HG03439 (cell line): Measurements from ENCODE around the gene ARHGEF35.
"Not testable (repeated sequence)": the region's sequence is repeated elsewhere in the genome, so short reads cannot be mapped to it uniquely, and the experiment has no call there.

ENCODE experiments used
- ATAC-seq: cut with Tn5 transposase; IDR thresholded peaks from one replicate; pipeline ENCODE4 v1.9.1; 2021; ENCODE audit warnings: mild to moderate bottlenecking, moderate library complexity; ENCODE audit not compliant: unreplicated experiment

The ARHGEF35 gene

DNA sequence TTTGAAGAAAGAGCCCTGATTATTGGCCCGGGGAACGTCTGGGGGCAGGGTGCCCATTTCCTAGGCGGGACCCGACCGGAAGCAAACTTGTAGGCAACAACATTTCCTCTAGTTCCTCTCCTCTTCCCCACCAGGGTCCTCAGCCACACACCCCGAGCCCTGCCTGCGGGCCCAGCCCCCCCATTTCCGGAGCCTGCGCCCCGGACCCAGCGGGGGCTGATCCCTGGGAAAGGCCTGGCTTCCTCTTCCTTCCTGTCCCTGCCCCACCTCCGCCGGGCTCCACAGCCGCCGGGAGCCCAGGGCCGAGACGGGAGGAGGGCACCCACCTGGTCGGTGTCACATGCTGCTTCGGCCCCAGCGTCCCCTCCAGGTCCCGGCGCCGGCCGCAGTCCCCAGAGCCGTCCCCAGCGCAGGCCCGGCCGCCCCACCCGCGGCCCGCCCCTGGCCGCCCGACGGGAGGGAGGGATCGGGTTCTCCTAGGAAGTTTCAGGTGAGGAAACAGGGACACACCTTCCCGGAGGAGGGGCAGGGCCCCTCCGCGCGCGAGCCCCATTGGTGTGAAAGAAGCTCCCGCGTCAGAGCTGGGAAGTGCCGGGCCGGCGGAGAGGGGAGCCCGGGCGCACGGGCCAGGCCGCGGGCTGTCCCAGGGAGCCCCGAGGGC is at the start of gene ARHGEF35:
TSS of gene ARHGEF35 (minus strand) at position 622 of the 661 bp plus-strand sequence. CDS start 7,450 bp downstream, outside the sequence.
- ATAC-seq: peak; percentile 69

DNA sequence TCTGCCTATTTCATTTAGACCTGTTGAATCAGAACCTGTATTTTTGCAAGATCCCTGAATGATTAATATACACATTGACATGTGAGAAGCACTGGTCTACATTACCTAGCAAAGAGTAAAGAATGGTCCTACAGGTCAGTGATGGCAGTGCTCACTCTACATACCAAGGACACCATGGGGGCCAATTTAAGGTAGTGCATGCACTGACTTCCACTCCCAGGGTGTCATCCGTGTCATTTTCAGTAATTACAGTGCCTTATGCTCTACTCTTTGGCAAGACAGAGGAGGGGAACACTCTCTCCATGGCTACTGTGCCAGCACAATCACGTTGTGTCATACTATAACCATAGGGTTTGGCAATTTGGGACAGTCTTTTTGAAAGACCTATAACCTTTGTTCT is 49.7 kb upstream of the ARHGEF35 start:
- ATAC-seq: not testable (repeated sequence)

DNA sequence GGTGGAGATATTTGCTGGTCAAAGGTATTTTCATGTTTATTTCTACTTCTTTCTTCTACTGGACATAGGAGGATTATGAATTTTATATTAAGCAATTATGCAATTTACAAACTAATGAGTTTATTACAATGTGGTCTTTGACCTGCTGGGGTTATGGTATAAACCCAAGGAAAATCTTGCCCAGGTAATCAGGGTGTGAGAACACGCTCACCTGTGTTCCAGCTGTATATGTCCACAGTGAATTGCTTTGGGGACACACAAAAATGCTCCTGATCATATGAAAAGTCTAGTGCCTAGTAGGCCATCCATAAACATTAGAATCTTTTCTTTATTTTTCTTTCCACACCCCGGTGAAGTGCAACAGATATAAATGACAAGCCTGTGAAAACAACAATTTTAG is 43.7 kb upstream of the ARHGEF35 start, which contains the start of gene OR2A42:
TSS of gene OR2A42 (minus strand) at position 241 of the 400 bp plus-strand sequence. CDS start 6,762 bp downstream, outside the sequence.
- not testable (repeated sequence) for ATAC-seq

DNA sequence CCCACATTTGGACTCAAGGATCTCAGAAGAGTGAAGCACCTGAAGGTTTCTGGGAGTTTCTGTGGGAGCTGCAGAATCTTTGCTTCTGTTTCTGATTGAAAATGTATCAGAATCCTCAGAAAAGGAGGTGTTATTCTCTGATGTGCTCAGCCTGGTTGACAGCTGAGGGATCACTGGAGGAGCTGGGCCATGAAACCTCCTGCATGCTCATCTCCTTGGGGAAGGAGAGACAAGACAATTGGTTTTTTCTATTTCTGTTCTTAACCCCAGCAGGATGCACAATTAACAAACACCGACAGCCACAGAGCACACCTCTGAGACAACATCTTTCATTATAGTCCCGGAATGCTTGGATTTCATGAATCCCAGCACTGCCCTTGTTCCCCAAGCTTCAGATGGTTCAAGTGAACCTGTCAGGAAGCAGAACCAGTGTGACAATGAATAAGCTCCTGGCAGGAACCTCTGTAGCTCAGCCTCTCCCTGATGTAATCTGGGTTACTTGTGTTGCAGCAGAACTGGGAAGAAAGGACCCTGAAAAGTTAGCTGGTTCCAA is 43.0 kb upstream of the ARHGEF35 start:
- ATAC-seq: not testable (repeated sequence)

DNA sequence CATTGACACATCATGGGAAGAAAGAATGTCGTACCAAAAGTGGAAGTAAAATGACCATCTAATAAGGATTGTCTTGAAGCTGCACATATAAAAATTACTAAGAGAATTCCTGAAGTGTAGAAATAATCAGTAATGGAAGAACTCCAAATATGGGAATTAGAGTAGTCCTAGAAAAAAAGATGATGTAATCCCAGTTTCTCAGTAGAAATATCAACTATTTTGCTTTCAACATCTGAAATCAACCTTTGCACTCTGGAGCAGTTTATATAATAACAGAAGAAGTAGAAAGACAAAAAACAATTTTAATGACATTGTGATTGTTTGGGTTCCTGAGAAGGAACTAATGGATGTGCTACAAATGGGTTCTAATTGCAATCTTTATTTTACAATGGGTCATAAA is 37.4 kb upstream of the ARHGEF35 start:
- ATAC-seq: not testable (repeated sequence)

DNA sequence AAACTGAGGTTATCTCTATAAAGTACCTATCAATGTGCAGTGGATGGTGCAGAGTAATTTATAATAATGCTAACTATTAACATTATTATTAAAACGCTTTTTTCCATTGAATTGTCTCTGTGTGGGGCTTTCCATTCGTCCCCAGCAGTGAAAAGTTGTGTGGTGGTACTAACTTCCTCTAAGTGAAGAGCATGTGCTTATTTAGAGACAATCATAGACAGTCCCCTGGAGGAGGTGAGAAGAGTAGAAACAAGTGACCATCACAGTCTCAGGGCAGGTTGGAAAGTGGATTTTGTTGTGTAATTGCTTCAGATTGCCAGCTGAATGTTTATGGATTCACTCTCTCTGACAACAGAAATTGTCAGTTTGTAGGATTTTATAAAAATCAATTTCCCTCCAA is 35.4 kb upstream of the ARHGEF35 start:
- ATAC-seq: not testable (repeated sequence)

DNA sequence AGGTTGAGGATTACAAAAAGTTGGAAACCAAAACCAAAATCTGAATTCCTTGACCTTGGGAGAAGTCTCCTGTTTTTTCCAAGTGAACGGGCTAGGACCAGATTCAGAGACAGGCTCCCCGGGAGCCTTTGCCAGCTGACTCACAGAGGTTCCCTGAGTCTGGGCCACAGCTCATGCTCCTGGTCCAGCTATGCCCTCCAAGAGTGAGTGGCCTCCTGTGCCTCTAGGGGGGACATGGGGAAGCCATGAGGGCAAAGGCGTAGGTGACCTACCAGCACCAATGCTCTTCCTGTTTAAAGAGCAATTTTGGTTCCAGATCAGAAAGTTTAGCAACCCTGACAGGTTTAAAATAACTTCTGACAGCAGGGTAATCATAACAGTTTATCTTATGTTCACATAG is 33.2 kb upstream of the ARHGEF35 start:
- ATAC-seq: not testable (repeated sequence)

DNA sequence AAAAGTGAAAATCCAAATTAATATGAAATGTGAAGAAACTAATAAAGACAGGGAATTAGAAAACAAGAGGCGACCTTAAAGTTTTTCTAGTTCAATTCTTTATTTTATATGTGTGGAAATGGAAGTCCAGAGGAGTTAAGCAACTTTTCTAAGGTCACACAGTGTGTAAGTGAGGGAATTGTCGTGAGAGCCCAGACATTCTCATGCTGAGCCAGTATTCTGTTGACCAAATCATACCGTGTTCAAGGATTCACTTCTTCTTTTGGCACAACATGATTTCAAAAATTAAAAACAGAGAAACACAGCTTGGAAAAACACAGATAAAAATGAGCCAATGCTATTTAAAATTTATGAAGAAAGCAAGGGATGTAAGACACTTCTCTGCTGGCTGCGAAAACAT is 31.2 kb upstream of the ARHGEF35 start:
- not testable (repeated sequence) for ATAC-seq

DNA sequence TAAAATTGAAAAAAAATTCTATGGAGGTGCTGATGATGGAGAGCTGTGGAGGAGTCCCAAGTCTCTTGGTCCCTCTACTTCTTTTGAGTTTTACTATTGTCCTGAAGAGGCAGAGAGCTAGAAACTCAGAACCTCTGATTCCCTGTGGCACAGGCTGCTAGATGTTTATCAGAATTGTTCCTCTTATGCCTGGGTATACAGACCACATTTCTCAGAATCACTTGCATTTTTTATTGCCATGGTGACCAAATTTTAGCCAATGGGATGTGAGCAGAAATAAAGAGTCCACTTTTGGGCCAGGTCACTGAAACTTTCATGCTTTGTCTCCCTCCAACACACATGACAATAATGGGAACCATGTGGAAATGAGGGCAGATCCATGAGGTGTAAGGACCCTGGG is 28.0 kb upstream of the ARHGEF35 start:
- not testable (repeated sequence) for ATAC-seq

DNA sequence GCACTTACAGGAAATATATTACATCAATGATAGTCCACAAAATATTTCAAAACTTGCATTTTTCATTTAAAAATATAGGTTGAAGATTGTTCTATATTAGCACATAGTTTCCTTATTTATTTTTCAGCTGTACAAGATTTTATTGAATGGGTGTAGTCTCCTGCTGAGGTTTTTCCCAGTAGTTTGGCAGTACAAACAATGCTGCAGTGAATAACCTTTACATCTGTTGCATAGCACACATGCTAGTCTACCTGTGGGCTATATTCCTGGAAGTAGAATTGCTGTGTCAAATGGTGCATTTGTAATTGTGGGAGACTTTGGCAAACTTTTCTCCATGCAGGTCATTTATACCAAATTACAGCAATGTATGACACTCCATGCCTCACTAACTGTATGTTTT is 24.9 kb upstream of the ARHGEF35 start:
- not testable (repeated sequence) for ATAC-seq

DNA sequence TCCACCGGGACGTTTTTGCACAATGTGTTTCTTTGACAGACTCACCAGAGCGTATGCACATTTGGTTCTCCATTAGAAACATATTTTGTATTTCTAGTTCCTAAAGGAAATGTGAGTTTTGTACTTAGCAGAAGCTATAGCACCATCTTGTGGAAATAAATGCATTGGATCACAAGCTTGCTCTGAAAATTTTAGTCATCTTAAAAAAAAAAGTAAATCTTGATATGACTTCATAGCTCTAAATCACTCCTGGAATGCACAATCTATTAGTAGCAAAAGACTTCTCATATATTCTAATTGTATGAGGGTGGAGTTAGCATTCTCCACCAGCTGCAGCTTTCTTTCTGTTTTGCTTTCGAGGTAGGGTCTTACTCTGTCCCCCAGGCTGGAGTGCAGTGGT is 23.5 kb upstream of the ARHGEF35 start:
- not testable (repeated sequence) for ATAC-seq

DNA sequence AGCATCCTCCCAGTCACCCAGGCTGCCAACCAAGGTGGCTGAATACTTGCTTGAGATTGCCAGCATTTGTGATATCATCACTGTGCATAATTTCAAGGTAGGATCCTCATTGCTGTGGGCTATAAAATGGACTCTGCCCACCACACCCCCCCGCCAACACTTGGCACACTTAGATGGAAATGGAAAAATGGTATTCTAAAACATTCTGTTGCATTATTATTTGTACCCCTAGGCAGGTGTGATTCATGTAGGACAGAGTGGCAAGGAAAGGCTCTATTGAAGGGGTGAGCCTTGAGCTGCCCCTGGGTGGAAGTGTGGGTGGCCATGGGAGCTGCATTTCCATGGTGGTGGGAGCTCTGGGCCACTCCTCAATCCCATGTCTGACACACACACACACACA is 22.9 kb upstream of the ARHGEF35 start:
- ATAC-seq: not testable (repeated sequence)

DNA sequence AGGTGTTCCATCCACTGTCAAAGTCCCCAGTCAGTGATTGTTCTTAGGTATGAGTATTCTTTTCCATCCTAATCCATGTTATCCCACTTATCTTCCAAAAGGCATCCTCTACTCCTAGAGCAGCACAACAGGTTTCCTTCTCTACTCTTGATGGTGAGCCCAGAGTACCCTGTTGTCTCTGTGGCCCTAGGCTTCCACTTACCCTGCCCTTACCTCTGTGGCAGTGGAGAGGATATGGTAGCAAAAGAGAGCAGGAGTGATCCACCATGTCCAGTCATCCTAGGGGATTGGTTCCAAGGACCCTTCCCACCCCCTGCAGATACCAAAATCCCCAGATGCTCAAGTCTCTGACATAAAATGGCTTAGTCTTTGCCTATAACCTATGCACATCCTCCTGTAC is 21.6 kb upstream of the ARHGEF35 start:
- ATAC-seq: not testable (repeated sequence)

DNA sequence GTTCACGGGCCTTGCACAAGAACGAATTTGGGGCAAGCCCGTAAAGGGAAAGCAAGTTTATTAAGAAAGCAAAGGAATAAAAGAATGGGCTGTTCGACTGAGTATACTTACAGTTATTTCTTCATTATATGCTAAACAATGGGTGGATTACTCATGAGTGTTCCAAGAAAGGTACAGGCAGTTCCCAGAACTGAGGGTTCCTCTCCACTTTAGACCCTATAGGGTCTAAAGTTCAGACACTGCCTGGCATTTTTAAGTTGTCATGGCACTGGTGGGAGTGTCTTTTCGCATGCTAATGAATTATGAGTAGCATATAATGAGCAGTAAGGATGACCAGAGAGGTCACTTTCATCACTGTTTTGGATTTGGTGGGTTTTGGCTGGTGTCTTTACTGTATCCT is 9.7 kb upstream of the ARHGEF35 start:
- not testable (repeated sequence) for ATAC-seq

DNA sequence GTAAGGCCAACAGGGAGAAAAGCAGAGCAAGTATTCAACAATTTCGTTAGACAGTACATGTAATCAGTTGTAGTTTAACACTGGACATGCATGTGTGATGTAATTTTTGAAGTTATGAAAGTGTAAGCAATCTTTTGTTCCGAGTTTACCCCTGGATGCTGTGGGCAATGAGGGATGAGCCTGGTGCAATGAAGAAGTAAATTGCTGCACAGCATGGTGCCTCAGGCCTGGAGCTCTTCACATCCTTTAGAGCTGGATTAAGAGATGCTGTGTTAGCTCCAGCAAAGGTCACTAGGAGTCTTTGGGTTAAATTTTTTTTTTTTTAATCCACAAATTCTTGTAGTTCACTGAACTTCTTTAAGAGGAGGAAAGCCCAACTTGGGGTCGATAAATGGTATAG is 7.5 kb upstream of the ARHGEF35 start:
- ATAC-seq: not testable (repeated sequence)

DNA sequence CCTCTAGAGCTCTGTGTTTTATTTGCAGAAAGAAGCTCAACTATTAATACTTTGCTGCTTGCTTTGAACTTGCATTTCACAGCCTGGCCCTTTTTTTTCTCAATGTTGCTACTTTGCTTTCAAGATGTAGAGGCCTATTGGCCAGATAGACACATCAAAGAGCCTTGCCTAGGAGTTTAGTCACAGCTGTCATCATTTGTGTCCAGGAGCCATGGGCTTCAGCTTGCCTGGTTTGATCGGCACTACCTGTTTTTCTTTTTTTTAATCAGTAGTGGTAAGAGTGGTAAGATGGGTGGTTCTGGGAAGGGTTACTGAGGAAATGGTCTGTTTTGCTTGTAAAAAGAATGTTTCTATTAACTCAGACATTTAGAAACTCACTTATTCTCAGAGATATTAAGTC is 6.3 kb upstream of the ARHGEF35 start:
- ATAC-seq: not testable (repeated sequence)

DNA sequence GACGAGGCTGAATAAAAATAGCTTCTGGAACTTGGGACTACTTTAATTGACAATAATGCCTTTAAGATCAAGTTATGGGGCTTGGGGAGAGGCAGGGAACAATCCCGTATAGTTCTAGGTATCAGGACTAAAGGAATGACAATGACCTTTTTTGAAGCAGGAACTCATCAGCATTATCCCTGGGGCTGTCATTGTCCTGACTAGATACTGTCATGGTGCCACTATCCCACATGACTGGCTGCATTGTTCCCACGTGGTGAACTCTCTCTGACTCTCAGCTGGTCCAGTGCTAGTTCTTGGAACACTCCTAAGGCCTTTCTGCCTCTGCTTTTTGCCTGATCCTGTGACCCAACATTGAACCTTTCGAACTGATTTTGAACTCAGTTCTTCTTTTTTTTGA is 3.3 kb upstream of the ARHGEF35 start:
- not testable (repeated sequence) for ATAC-seq

DNA sequence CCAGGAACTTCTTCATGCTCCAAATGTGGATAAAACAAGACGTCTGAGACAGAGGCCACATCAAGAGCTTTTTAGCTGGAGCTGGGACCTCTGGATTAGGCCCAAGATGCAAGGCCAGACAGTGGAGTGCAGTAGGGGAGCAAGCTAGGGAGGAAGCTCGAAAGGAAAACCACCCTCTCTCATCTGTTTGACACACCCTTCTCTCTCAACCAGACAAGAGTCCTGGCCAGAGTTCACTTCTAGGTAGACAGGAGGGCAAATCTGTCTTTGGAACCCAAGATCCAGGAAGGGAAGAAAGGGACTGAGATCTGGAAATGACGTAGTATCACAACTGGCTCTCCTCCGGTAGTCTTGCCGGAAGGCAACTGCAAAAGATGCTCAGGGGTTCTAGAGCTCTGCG is 1.2 kb downstream of the ARHGEF35 start:
- ATAC-seq: not testable (repeated sequence)

DNA sequence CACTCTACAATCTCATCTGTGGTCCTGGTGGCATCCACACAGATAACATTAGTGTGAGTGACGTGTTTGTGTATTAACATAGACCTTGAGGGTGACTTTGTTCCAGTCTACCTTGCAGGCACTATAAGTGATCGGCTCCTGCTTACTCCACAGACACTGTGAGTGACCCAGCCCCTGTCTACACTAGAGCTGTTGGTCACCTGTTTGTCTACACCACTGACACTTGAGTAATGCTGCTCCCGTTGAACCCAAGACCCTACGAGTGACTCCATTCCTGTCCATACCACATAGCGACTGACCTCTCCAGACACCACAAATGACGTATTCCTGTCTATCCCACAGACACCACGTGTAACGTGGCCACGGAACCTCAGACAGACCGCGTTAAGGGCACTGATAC is 1.9 kb downstream of the ARHGEF35 start:
- ATAC-seq: not testable (repeated sequence)

DNA sequence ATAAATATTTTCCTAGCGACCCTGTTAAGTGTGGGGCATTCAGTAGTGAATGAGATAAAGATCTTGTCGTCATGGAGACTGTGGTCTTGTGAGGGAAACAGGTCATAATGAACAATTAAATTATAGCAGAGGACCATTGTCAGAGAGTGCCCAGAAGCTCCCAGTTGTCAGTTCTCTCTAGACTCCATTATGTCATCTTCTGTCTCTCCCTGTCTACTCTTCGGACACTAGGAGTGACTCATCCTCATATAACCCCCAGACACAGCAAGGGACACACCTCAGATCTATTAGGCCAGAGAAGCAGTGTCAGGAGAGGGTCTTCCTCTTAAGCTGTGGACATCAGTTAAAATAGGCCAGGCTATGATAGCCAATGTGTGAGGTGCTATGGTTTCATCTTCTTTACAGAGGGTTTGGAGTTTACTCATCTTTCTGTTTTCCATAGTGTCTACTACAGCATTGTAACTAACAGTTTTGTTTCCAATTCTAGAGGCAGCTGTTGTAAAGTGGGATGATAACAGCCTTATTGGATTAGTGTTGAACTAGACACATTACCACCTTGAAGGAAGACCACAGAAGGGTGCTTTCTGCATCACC is 7.0 kb downstream of the ARHGEF35 start:
- not testable (repeated sequence) for ATAC-seq

DNA sequence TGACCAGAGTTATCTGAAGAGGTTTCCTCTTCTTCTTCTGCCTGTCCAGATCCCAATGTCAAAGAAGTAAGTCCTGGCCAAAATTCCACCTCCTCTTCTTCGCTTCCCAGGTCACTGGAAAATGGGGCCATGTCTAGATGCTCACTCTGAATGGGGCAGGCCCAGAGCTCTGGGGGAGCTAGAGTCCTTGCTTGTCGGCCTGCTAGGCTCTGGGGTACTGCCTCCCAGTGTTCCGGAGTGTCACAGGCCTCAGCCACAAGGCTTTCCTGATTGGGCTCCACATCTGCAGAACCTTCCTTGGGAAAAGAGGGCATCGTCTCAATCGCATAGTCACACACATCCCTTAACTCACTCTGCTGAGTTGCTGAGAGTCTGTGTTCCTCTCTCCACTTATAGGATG is 7.8 kb downstream of the ARHGEF35 start:
- ATAC-seq: not testable (repeated sequence)

DNA sequence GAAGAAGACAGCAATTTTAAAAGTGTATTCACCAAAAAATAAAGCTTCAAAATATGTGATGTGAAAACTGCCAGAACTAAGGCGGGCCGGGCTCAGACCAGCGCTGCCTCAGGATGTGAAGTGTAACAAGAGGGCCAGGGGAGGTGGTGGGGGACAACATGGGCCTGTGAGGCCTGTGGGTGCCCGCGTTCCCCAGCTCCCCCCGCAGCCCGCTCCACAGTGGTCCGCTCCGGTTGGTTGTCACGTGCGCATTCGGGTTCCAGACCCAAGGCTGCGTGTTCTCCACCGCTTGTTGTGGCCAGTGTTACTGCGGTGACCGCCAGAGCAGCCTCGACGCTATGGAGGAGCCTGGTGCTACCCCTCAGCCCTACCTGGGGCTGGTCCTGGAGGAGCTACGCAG is 12.5 kb downstream of the ARHGEF35 start, which contains the start of gene CTAGE4:
TSS of gene CTAGE4 (plus strand) at position 301 of the 400 bp plus-strand sequence. CDS start at position 339, 38 bp downstream.
- not testable (repeated sequence) for ATAC-seq
